ENCODE results near the gene DENND2C.

GRCh38 chr1:114586513-114587047 lies 83.3 kb downstream of the DENND2C start:
- TF ChIP-seq CTCF (IDR thresholded peaks at IDR 0.05; ENCODE audit: borderline replicate concordance, extremely low read depth, low read length, poor library complexity, severe bottlenecking) (no peak), EZH2 (IDR thresholded peaks at IDR 0.05; ENCODE audit: borderline replicate concordance, low read depth, low read length, severe bottlenecking) (no peak)

Measured in DND-41 (cell line).